Kidney epithelial cell (primary cell): ENCODE results near the gene CTSE. TPM values are rescaled to one million over a fixed set of nuclear protein-coding genes. Genes with fewer than 3 reads are reported as not detected.
"Not testable (repeated sequence)": the region's sequence is repeated elsewhere in the genome, so short reads cannot be mapped to it uniquely, and the experiment has no call there.

Experiments used
- DNase-seq: peaks from one replicate; pipeline ENCODE4 v3.0.0-alpha.2; 2010; ENCODE audit warnings: low read depth
- H3K27me3 ChIP-seq: 2 replicates; pipeline ENCODE4 v1.6.0; 2011; ENCODE audit warnings: low read length; ENCODE audit not compliant: control insufficient read depth, insufficient read depth
- H3K36me3 ChIP-seq: 2 replicates; pipeline ENCODE4 v1.5.1; 2011; ENCODE audit warnings: low read length; ENCODE audit not compliant: control insufficient read depth, insufficient read depth
- H3K4me3 ChIP-seq: 2 replicates; pipeline ENCODE4 v1.5.1; 2011; ENCODE audit warnings: low read depth, mild to moderate bottlenecking, control low read depth, low read length
- CTCF ChIP-seq: IDR thresholded peaks from 2 replicates; pipeline ENCODE4 v1.5.1; 2011; ENCODE audit warnings: mild to moderate bottlenecking, moderate library complexity, low read length, control low read depth, inconsistent platforms; ENCODE audit not compliant: insufficient read depth, poor library complexity, severe bottlenecking
- total RNA-seq: library from RNA; depleted of rRNA; stranded (reverse); fragments of >200 nt; gene quantifications from 2 replicates; pipeline ENCODE4 v1.2.3, GENCODE V29; 2015

The CTSE gene
- total RNA-seq, 1 donor from 2014 or later = not detected

GRCh38 chr1:205998457-205999241, 25.0 kb downstream of the CTSE start:
- H3K27me3 ChIP-seq = no peaks in the 10 kb centered on the region
- H3K36me3 ChIP-seq = no peaks in the 10 kb centered on the region
- TF ChIP-seq CTCF = no peak
- DNase-seq = no peak
- no peak overlapping the region for H3K4me3 ChIP-seq

GRCh38 chr1:205996641-205997040, 27.1 kb downstream of the CTSE start:
- not testable (repeated sequence) for H3K36me3 ChIP-seq, H3K27me3 ChIP-seq, DNase-seq, H3K4me3 ChIP-seq

GRCh38 chr1:205994346-205994745, 29.3 kb downstream of the CTSE start:
- no peak for TF ChIP-seq CTCF
- H3K4me3 ChIP-seq = no peak overlapping the region
- DNase-seq = no peak
- no peaks in the 10 kb centered on the region for H3K36me3 ChIP-seq
- no peaks in the 10 kb centered on the region for H3K27me3 ChIP-seq

- Histone ChIP-seq H3K4me3 (no peak overlapping the region), H3K36me3 (no peaks in the 10 kb centered on the region), H3K27me3 (no peaks in the 10 kb centered on the region)
- no peak for DNase-seq
- TF ChIP-seq CTCF = no peak
Observed at GRCh38 chr1:205993068-205993467, 30.6 kb downstream of the CTSE start.

GRCh38 chr1:205992218-205992882, 31.3 kb downstream of the CTSE start:
- no peaks in the 10 kb centered on the region for H3K36me3 ChIP-seq
- TF ChIP-seq CTCF = no peak
- no peaks in the 10 kb centered on the region for H3K27me3 ChIP-seq
- no peak overlapping the region for H3K4me3 ChIP-seq
- no peak for DNase-seq

GRCh38 chr1:205991237-205991636, 32.5 kb downstream of the CTSE start:
- no peak for DNase-seq
- Histone ChIP-seq H3K36me3 (no peaks in the 10 kb centered on the region), H3K27me3 (no peaks in the 10 kb centered on the region), H3K4me3 (no peak overlapping the region)
- no peak for TF ChIP-seq CTCF
